Skeletal muscle tissue (tissue), 4 donors: ENCODE results near the gene SLC35E1. TPM values are rescaled to one million over a fixed set of nuclear protein-coding genes. Genes with fewer than 3 reads are reported as not detected.

ENCODE experiments used
- H3K27ac ChIP-seq: one replicate; pipeline ENCODE4 v1.7.0; 2013; ENCODE audit warnings: mild to moderate bottlenecking, low read depth, low read length, inconsistent platforms
- H3K27me3 ChIP-seq, 3 donors: one replicate each; pipeline ENCODE4 v1.7.0; 2013; ENCODE audit warnings: low read length in 3 of 3; ENCODE audit not compliant: control insufficient read depth in 3 of 3, insufficient read depth in 3 of 3
- H3K36me3 ChIP-seq, 3 donors: one replicate each; pipeline ENCODE4 v1.7.0; 2013; ENCODE audit warnings: low read length in 3 of 3; ENCODE audit not compliant: control insufficient read depth in 3 of 3, insufficient read depth in 3 of 3
- H3K4me1 ChIP-seq, 3 donors: one replicate each; pipeline ENCODE4 v1.7.0; 2013; ENCODE audit warnings: low read length in 3 of 3, mild to moderate bottlenecking in 3 of 3; ENCODE audit not compliant: control insufficient read depth in 3 of 3, insufficient read depth in 3 of 3
- H3K4me3 ChIP-seq, 3 donors: one replicate each; pipeline ENCODE4 v1.7.0; 2013; ENCODE audit warnings: low read length in 3 of 3
- H3K9ac ChIP-seq, 3 donors: one replicate each; pipeline ENCODE4 v1.7.0; 2013; ENCODE audit warnings: low read length in 3 of 3, mild to moderate bottlenecking in 3 of 3, moderate library complexity in 2 of 3, low read depth in 1 of 3
- H3K9me3 ChIP-seq, 3 donors: one replicate each; pipeline ENCODE4 v1.7.0; 2013; ENCODE audit warnings: low read length in 3 of 3; ENCODE audit not compliant: control insufficient read depth in 3 of 3
- total RNA-seq: library from RNA; depleted of rRNA; stranded (reverse); fragments of >200 nt; gene quantifications from one replicate; pipeline ENCODE4 v1.2.3, GENCODE V29; 2014
- donor health status: Osteomylitis.

Gene SLC35E1
- total RNA-seq, 1 donor from 2014 or later: 16.2 TPM

DNA sequence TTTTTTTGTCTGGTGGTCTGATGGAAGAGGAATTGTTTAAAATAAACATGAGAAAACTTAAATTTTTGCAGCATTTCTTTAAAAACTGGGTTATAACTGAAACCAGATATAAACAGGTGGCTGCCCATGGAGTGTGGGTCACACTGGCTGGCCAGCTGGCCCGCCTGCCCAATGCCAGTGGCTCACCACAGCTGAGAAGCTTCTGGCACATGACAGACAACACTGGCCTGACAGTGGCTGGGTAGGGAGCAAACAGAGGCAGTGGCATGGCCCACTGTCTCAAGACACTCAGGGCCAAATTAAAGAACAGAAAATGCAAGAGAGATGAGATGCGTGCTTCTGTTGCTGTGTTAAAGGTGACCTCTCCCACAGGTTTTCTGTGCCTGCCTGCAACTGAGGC lies 3.1 kb upstream of the SLC35E1 start:
- Histone ChIP-seq H3K9me3 (no peaks in the 10 kb centered on the region), H3K36me3 (peaks cover 22 to 31% (median 27%) of the 10 kb centered on the region in 3 donors), H3K4me3 (no peak overlapping the region), H3K27me3 (no peaks in the 10 kb centered on the region), H3K27ac (peak overlapping the region; percentile 48), H3K4me1 (peaks cover 66 to 86% (median 71%) of the 10 kb centered on the region in 3 donors), H3K9ac (peak overlapping the region; percentile 12 to 68 (median 21))

DNA sequence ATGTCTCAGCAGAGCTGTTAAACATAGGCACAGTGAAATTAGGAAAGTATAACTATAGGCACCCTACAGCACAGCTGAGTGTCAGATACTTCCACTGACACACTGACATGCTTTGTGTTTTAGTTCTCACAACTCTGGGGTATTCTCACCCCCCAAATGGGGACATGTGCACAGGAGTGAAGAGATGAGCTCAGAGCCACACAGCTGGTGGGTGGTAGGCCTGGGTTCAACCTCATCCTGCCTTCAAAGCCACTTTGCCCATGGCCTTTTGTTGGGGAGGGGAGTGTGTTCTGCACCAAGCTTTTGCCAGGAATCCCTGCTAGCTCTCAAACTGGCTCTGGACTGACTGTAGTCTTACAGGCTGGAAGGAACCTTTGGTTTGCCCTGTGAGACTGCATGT lies 1.7 kb upstream of the SLC35E1 start:
- H3K9ac ChIP-seq: peak overlapping the region; percentile 5 to 94 (median 53)
- H3K4me3 ChIP-seq: peak overlapping the region; percentile 93 to 95 (median 95)
- H3K36me3 ChIP-seq: peaks cover 19 to 43% (median 34%) of the 10 kb centered on the region in 3 donors
- H3K27me3 ChIP-seq: no peaks in the 10 kb centered on the region
- H3K4me1 ChIP-seq: peaks cover 60 to 80% (median 64%) of the 10 kb centered on the region in 3 donors
- peak overlapping the region; percentile 83 for H3K27ac ChIP-seq
- no peaks in the 10 kb centered on the region for H3K9me3 ChIP-seq

DNA sequence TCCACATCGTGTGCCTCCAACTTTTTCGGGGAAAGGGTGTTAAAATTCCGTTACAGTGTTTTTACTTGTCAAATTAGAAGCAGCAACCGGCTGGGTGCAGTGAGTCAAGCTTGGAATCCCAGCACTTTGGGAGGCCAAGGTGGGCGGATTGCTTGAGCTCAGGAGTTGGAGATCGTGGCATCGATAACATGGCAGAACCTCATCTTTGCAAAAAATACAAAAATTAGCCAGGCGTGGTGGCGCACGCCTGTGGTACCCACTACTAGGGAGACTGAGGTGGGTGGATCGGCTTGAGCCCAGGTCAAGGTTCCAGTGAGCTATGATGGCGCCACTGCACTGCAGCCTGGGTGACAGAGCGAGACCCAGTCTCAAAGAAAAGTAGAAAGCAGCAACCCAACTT lies 1.1 kb upstream of the SLC35E1 start:
- Histone ChIP-seq H3K4me3 (peak overlapping the region; percentile 93 to 95 (median 95)), H3K27ac (peak overlapping the region; percentile 83), H3K9me3 (no peaks in the 10 kb centered on the region), H3K27me3 (no peaks in the 10 kb centered on the region), H3K36me3 (peaks cover 17 to 40% (median 34%) of the 10 kb centered on the region in 3 donors), H3K4me1 (peaks cover 60 to 78% (median 64%) of the 10 kb centered on the region in 3 donors), H3K9ac (peak overlapping the region; percentile 79 to 94 (median 93))

DNA sequence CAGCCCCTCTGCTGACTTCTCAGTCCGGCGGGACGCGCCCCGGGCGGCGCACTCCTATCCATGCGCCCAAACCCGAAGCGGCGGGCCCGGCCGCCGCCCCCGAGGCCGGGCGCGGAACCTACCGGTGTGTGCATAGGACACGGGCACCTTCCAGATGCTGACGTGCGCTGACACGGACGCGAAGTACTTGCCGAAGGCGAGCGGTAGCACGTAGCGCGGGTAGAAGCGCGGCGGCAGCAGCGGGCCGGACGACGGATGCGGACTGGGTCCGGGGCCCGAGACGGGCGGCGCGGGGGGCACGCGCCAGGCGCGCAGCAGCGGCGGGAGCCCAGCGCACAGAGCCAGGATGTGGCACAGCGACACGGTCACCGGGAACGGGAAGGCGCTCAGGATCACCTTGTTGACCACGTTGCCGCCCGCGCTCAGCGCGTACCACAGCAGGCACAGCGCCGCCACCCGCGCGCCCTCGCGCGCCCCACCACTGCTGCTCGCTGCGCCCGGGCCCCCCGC lies 338 bp downstream of the SLC35E1 start:
- Histone ChIP-seq H3K4me1 (peaks cover 54 to 66% (median 56%) of the 10 kb centered on the region in 3 donors), H3K4me3 (peak overlapping the region; percentile 81 to 98 (median 94)), H3K27me3 (no peaks in the 10 kb centered on the region), H3K9ac (peak overlapping the region; percentile 78 to 90 (median 90)), H3K36me3 (peaks cover 14 to 40% (median 29%) of the 10 kb centered on the region in 3 donors), H3K9me3 (no peaks in the 10 kb centered on the region), H3K27ac (peak overlapping the region; percentile 72)

DNA sequence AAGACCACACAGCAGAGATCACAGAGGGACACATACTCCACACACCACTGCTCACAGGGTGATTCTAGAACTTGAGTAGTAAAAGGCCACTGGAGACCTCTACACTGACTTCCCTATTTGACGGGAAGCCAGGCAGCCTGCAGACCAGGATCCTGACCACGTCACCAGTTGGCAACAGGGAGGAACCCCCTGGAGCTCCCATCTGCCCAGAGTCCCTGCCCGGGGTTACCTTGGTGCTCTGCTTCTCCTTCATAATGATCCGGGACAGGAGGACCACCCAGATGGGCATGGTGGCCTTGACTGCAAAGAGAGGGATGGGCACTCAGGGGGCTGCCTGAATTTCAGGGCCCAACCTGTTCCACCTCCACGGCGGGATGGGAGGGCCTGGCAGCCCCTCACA lies 932 bp downstream of the SLC35E1 start:
- Histone ChIP-seq H3K4me1 (peaks cover 50 to 60% (median 55%) of the 10 kb centered on the region in 3 donors), H3K27ac (peak overlapping the region; percentile 72)

DNA sequence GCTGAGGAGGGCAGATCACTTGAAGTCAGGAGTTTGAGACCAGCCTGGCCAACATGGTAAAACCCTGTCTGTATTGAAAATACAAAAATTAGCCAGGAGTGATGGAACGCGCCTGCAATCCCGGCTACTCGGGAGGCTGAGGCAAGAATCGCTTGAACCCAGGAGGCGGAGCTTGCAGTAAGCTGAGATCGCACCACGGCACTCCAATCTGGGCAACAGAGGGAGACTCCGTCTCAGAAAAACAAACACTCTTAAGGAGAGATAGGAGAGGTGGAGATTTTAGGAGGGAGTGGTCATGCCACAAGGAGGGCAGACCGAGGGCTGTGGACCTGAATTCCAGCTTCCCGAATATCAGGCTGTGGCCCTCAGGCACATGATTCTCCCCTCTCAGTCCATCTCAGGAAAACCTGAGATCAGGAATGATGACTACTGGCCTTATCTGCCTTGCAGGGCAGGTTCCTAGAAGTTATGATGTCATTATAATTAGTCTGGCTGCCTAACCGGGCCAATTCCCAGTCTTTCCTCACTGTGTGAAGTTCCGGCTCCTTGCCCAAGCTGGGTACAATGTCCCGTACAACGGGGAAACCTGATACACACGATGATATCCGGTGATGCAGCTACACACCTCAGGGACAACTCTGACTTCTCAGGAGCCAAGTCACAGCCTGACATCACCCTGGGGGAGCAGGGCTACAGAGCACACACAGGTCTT lies 2.5 kb downstream of the SLC35E1 start:
- Histone ChIP-seq H3K9ac (peak overlapping the region in 1 of 3 donors; percentile 25), H3K27ac (no peak overlapping the region), H3K9me3 (no peaks in the 10 kb centered on the region), H3K4me3 (no peak overlapping the region), H3K36me3 (peaks cover 19 to 40% (median 32%) of the 10 kb centered on the region in 3 donors), H3K4me1 (peaks cover 34 to 45% (median 41%) of the 10 kb centered on the region in 3 donors), H3K27me3 (no peaks in the 10 kb centered on the region)

More for the DNA sequence above, 932 bp downstream of the SLC35E1 start:
- Histone ChIP-seq H3K27me3 (no peaks in the 10 kb centered on the region), H3K9ac (peak overlapping the region; percentile 78 to 90 (median 90)), H3K4me3 (peak overlapping the region; percentile 81 to 98 (median 94)), H3K9me3 (no peaks in the 10 kb centered on the region), H3K36me3 (peaks cover 15 to 41% (median 28%) of the 10 kb centered on the region in 3 donors)

DNA sequence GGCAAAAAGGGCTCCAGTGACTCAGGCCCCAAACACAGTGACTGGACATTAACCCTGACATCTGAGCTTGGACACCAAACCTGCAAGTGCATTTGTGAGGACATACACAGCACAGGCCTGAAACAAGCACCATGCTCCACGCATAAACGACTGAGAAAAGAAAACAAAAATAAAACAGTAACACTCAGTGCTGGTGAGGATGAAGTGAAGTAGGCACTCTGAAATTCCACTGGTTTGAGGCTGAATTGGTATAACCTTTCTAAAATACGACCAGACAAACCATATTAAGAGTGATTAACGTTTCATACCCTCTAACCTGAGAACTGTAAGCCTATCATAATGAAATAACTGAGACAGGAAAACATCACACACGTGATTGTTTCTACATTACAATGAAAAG lies 5.5 kb downstream of the SLC35E1 start:
- no peak overlapping the region for H3K4me3 ChIP-seq
- peaks cover 12 to 25% (median 20%) of the 10 kb centered on the region in 3 donors for H3K4me1 ChIP-seq
- no peak overlapping the region for H3K27ac ChIP-seq
- H3K9me3 ChIP-seq: no peaks in the 10 kb centered on the region
- H3K36me3 ChIP-seq: peaks cover 30 to 48% (median 41%) of the 10 kb centered on the region in 3 donors
- no peaks in the 10 kb centered on the region for H3K27me3 ChIP-seq
- no peak overlapping the region for H3K9ac ChIP-seq

DNA sequence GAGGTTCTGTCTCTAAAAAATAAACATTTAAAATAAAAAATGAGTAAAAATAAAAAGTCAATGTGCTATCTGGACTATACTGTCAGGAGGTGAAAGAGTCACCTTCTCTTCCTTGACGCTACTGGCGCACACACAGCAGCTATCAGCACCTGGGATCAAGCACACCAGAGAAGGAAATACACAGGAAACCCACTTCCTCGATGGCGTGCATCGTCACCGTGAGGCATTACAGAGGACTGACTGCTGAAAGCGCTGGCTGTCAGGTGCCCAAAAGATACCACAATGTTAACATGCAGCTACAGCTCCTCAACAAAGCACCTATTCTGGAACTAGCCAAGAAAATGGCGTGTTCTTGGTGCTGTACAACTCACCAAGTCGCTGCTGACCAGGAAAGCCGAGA lies 6.1 kb downstream of the SLC35E1 start:
- H3K27ac ChIP-seq: no peak overlapping the region

DNA sequence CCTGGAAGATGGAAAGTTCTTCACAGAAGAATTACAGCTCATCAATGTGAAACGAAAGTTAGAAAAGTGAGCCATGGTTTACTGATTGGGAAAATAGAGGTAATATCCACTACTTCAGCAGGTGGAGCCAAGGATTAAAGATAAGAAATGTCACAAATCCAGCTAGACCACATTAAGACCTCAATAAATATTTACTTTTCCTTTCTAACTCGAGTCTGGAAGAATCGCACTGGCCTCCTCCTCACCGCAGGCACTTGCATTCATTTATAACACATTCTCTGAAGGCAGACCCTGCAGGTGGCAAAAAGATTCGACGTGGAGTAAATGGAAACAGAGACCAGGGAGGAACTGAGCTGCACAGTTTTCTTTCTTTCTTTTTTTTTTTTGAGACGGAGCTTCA lies 7.4 kb downstream of the SLC35E1 start:
- no peak overlapping the region for H3K9ac ChIP-seq
- H3K36me3 ChIP-seq: peaks cover 35 to 49% (median 47%) of the 10 kb centered on the region in 3 donors
- no peaks in the 10 kb centered on the region for H3K9me3 ChIP-seq
- H3K27me3 ChIP-seq: no peaks in the 10 kb centered on the region
- no peak overlapping the region for H3K4me3 ChIP-seq
- H3K4me1 ChIP-seq: peaks cover 9 to 15% (median 10%) of the 10 kb centered on the region in 3 donors
- no peak overlapping the region for H3K27ac ChIP-seq

More for the DNA sequence above, 6.1 kb downstream of the SLC35E1 start:
- Histone ChIP-seq H3K4me1 (peaks cover 12 to 25% (median 20%) of the 10 kb centered on the region in 3 donors), H3K9me3 (no peaks in the 10 kb centered on the region), H3K9ac (no peak overlapping the region), H3K4me3 (no peak overlapping the region), H3K36me3 (peaks cover 30 to 50% (median 44%) of the 10 kb centered on the region in 3 donors), H3K27me3 (no peaks in the 10 kb centered on the region)

DNA sequence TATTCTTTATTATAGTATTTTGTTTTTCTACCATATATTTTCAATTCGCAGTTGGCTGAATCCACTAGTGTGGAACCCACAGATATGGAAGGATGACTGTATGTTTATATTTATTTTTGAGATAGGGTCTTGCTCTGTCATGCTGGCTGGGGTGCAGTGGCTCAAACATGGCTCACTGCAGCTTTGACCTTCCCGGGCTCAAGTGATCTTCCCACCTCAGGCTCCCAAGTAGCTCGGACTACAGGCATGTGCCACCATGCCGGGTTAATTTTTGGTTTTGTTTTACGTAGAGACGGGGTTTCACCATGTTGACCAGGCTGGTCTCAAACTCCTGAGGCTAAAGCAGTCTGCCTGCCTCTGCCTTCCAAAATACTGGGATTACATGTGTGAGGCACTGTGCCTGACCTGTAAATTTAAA lies 9.6 kb downstream of the SLC35E1 start:
- no peaks in the 10 kb centered on the region for H3K9me3 ChIP-seq
- H3K27ac ChIP-seq: no peak overlapping the region
- no peak overlapping the region for H3K9ac ChIP-seq
- H3K27me3 ChIP-seq: no peaks in the 10 kb centered on the region
- H3K36me3 ChIP-seq: peaks cover 34 to 40% (median 38%) of the 10 kb centered on the region in 3 donors
- peaks cover 9 to 13% (median 10%) of the 10 kb centered on the region in 3 donors for H3K4me1 ChIP-seq
- no peak overlapping the region for H3K4me3 ChIP-seq
